ENCODE data around the gene MAOA. TPM values are rescaled to one million over a fixed set of nuclear protein-coding genes. Genes with fewer than 3 reads are reported as not detected.

MAOA gene
- total and polyA plus RNA-seq, 9 of the 15 experiments (the other 6 are each of a cell fraction or from before 2014, with no cell fraction given): 0.68 to 2.7 (median 1.9) TPM

GRCh38 chrX:43654431-43655150, 1.5 kb upstream of the MAOA start (continued):
- no peak for TF ChIP-seq ZFP91 (CRISPR knock-in tag; IDR thresholded peaks at IDR 0.05)
- no peak for TF ChIP-seq DPF2 (IDR thresholded peaks at IDR 0.05)
- no peak for TF ChIP-seq OTX1 (CRISPR knock-in tag; IDR thresholded peaks at IDR 0.05)
- TF ChIP-seq ATF7 (IDR thresholded peaks at IDR 0.05): peak; percentile 99
- TF ChIP-seq NRF1 (conservative IDR thresholded peaks at IDR 0.05 in 1 of 2, IDR thresholded peaks at IDR 0.05 in 1 of 2): peak; percentile 79 to 84
- TF ChIP-seq MIER1 (IDR thresholded peaks at IDR 0.05; ENCODE audit: low read depth): no peak
- no peak for TF ChIP-seq ZKSCAN1 (IDR thresholded peaks at IDR 0.05; ENCODE audit: low read depth, low read length)
- no peak for TF ChIP-seq RBM17 (IDR thresholded peaks at IDR 0.05; ENCODE audit: borderline replicate concordance, low read depth, low read length)
- TF ChIP-seq ZFP36 (IDR thresholded peaks at IDR 0.05; ENCODE audit: low read depth, low read length, partially characterized antibody): no peak
- TF ChIP-seq ASH1L (IDR thresholded peaks at IDR 0.05; ENCODE audit: borderline replicate concordance, low read depth, partially characterized antibody): peak; percentile 65
- TF ChIP-seq ZNF584 (CRISPR knock-in tag; IDR thresholded peaks at IDR 0.05; ENCODE audit: low read depth): no peak
- peak; percentile 83 for TF ChIP-seq MBD2 (IDR thresholded peaks at IDR 0.05; ENCODE audit: borderline replicate concordance, low read depth)
- no peak for TF ChIP-seq EP400 (IDR thresholded peaks at IDR 0.05)
- TF ChIP-seq ZNF518B (CRISPR knock-in tag; IDR thresholded peaks at IDR 0.05): no peak
- TF ChIP-seq ZNF277 (CRISPR knock-in tag; IDR thresholded peaks at IDR 0.05; ENCODE audit: borderline replicate concordance): no peak
- no peak for TF ChIP-seq HBP1 (CRISPR knock-in tag; IDR thresholded peaks at IDR 0.05)
- no peak for TF ChIP-seq MED1 (CRISPR knock-in tag; IDR thresholded peaks at IDR 0.05; ENCODE audit: borderline replicate concordance)
- TF ChIP-seq ZNF586 (CRISPR knock-in tag; conservative IDR thresholded peaks at IDR 0.05): no peak
- no peak for TF ChIP-seq NCOA2 (IDR thresholded peaks at IDR 0.05; ENCODE audit: partially characterized antibody in 2 of 2)
- peak in 1 of 2 experiments; percentile 98; a peak in 2 of 4 replicates for TF ChIP-seq NONO (IDR thresholded peaks at IDR 0.05; ENCODE audit: low read depth in 2 of 2, low read length in 1 of 2)
